Upper lobe of left lung (tissue), 4 donors: ENCODE data around the gene ANKRD44.

Source experiments
- EP300 ChIP-seq, 4 donors: sonication (generic); formaldehyde crosslinking; IDR thresholded peaks; one replicate each; pipeline ENCODE4 v1.5.1; 2017; ENCODE audit warnings: antibody characterized with exemption in 4 of 4, control low read depth in 2 of 4
- POLR2A ChIP-seq, 4 donors: fragments of 450-650 bp; IDR thresholded peaks; one replicate each; pipeline ENCODE4 v1.5.1; 2016 to 2017; ENCODE audit warnings: antibody characterized with exemption in 4 of 4, mild to moderate bottlenecking in 2 of 4
- POLR2AphosphoS5 ChIP-seq, 2 donors: sonication (generic); formaldehyde crosslinking; IDR thresholded peaks; one replicate each; pipeline ENCODE4 v1.5.1; 2017; ENCODE audit warnings: antibody characterized with exemption in 2 of 2
- TF ChIP-seq, protein P1 (sequence below), 6 experiments: fragments of 450-650 bp in 4 of 6; fragments of 200-600 bp in 2 of 6; sonication (generic) in 2 of 6; IDR thresholded peaks; one replicate each; pipeline ENCODE4 v1.5.1; 2016 to 2019; ENCODE audit warnings: antibody characterized with exemption in 6 of 6

DNA sequence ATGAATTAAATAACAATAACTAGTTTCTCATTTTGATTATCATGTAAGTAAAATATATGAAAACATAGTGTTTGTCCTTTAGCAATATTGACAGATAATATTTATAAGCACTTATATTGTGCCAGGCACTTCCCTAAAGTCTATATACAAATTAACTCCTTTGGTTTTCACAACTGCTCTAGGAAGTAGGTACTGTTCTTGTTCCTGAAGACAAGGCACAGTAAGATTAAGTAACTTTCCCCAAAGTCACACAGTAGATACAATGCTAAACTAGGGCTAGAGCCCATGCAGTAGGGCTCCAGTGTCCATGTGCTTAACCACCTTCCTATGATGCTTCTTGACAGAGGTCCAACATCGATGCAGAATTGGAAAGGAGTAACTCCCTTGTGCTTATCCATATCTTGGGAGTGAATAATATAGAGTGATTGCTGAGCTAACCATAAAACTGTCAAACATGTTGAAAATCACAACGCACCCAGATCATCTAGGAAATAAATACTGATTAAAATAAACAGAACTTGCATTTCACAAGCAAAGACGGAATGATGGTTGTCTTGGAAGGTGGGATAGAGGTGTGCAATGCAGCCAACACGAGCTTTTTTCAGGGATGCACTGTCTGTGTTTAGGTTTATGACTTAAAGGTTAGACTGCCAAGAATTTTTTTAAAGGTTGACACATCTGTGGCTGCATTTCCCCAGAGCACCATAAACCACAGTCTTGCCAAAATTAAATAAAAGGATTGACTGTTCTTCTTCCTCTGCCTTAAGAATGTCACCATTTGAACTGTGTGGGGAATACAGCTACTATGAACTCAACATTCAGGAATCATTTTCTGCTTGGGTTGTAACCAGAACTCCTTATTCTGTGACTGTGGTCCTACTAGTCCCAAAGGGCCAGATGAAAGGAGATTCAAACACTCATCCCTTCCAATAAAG lies 80.8 kb downstream of the ANKRD44 start:
- TF ChIP-seq POLR2A (IDR thresholded peaks at IDR 0.05), result no peak
- no peak for TF ChIP-seq POLR2AphosphoS5 (IDR thresholded peaks at IDR 0.05)
- TF ChIP-seq, protein P1, sequence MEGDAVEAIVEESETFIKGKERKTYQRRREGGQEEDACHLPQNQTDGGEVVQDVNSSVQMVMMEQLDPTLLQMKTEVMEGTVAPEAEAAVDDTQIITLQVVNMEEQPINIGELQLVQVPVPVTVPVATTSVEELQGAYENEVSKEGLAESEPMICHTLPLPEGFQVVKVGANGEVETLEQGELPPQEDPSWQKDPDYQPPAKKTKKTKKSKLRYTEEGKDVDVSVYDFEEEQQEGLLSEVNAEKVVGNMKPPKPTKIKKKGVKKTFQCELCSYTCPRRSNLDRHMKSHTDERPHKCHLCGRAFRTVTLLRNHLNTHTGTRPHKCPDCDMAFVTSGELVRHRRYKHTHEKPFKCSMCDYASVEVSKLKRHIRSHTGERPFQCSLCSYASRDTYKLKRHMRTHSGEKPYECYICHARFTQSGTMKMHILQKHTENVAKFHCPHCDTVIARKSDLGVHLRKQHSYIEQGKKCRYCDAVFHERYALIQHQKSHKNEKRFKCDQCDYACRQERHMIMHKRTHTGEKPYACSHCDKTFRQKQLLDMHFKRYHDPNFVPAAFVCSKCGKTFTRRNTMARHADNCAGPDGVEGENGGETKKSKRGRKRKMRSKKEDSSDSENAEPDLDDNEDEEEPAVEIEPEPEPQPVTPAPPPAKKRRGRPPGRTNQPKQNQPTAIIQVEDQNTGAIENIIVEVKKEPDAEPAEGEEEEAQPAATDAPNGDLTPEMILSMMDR (IDR thresholded peaks at IDR 0.05), result no peak
- no peak for TF ChIP-seq EP300 (IDR thresholded peaks at IDR 0.05)
